SJSA1 (cell line): ENCODE results near the gene PCBD1. TPM values are rescaled to one million over a fixed set of nuclear protein-coding genes. Genes with fewer than 3 reads are reported as not detected.

Experiments
- DNase-seq, 2 experiments: peaks; one replicate each; pipeline ENCODE4 v3.0.0-alpha.2; 2015 to 2020; ENCODE audit warnings: low spot score in 2 of 2, low read depth in 1 of 2
- H3K27ac ChIP-seq: fragments of 250-450 bp; sonication (Bioruptor Pico); 2 replicates; pipeline ENCODE4 v1.5.1; 2020; ENCODE audit warnings: mild to moderate bottlenecking, moderate library complexity
- H3K27me3 ChIP-seq: fragments of 250-450 bp; sonication (Bioruptor Pico); replicated peaks from 2 replicates; pipeline ENCODE4 v1.5.1; 2020; ENCODE audit warnings: mild to moderate bottlenecking, moderate library complexity
- H3K36me3 ChIP-seq: fragments of 250-450 bp; sonication (Bioruptor Pico); 2 replicates; pipeline ENCODE4 v1.5.1; 2020; ENCODE audit warnings: mild to moderate bottlenecking
- H3K4me1 ChIP-seq: fragments of 250-450 bp; sonication (Bioruptor Pico); replicated peaks from 2 replicates; pipeline ENCODE4 v1.6.1; 2021; ENCODE audit warnings: mild to moderate bottlenecking
- H3K4me3 ChIP-seq: fragments of 250-450 bp; sonication (Bioruptor Pico); 2 replicates; pipeline ENCODE4 v1.5.1; 2020; ENCODE audit warnings: mild to moderate bottlenecking
- H3K9me3 ChIP-seq: fragments of 250-450 bp; sonication (Bioruptor Pico); replicated peaks from 2 replicates; pipeline ENCODE4 v1.5.1; 2020; ENCODE audit warnings: mild to moderate bottlenecking
- total RNA-seq: library from RNA; depleted of rRNA; stranded (reverse); fragments of >200 nt; shearing (Covaris generic); gene quantifications from 2 replicates; pipeline ENCODE4 v1.2.3, GENCODE V29; 2014; rRNA removed

The PCBD1 gene
- total RNA-seq, 1 experiment from 2014 or later: 32.8 TPM

DNA sequence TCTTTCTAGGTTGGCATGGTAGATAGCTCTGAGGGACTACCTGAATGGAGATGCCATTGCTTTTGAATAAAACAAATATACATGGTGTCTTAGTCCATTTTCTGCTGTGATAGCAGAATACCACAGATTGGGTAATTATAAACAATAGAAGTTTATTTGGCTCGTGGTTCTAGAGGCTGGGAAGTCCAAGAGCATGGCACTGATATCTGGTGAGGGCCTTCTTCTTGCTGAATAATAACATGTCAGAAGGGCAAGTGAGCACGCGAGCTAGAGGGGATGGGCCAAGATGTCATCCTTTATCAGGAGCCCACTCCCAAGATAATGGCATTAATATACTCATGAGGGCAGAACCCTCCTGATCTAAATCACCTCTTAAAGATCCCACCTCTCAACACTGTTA is 50.7 kb downstream of the PCBD1 start:
- DNase-seq: no peak
- Histone ChIP-seq H3K9me3 (0 out of 2 replicates have a peak, but pooled peaks cover 3% of the 10 kb centered on the region), H3K27ac (no peak overlapping the region), H3K27me3 (no peaks in the 10 kb centered on the region), H3K4me3 (no peak overlapping the region), H3K4me1 (peaks cover 31% of the 10 kb centered on the region), H3K36me3 (peaks cover 43% of the 10 kb centered on the region)

DNA sequence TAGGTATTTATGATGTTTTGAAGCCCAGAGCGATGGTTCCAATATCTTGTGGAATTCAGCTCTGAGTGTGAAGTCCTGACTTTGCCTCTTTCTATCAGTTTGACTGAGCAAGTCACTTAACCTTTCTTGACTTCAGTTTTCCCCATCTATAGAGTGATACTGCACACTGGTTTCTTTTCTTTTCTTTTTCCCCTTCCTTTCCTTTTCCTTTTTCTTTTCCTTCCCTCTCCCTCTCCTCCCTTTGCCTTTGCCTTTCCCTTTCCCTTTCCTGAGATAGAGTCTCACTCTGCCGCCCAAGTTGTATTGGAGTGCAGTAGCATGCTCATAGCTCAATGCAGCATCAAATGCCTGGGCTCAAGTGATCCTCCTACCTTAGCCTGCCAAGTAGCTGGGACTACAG is 52.0 kb downstream of the PCBD1 start:
- no peak overlapping the region for H3K27ac ChIP-seq
- 0 out of 2 replicates have a peak, but pooled peaks cover 3% of the 10 kb centered on the region for H3K9me3 ChIP-seq
- H3K4me3 ChIP-seq: no peak overlapping the region
- H3K36me3 ChIP-seq: peaks cover 43% of the 10 kb centered on the region
- H3K4me1 ChIP-seq: peaks cover 40% of the 10 kb centered on the region
- no peak for DNase-seq
- H3K27me3 ChIP-seq: no peaks in the 10 kb centered on the region

DNA sequence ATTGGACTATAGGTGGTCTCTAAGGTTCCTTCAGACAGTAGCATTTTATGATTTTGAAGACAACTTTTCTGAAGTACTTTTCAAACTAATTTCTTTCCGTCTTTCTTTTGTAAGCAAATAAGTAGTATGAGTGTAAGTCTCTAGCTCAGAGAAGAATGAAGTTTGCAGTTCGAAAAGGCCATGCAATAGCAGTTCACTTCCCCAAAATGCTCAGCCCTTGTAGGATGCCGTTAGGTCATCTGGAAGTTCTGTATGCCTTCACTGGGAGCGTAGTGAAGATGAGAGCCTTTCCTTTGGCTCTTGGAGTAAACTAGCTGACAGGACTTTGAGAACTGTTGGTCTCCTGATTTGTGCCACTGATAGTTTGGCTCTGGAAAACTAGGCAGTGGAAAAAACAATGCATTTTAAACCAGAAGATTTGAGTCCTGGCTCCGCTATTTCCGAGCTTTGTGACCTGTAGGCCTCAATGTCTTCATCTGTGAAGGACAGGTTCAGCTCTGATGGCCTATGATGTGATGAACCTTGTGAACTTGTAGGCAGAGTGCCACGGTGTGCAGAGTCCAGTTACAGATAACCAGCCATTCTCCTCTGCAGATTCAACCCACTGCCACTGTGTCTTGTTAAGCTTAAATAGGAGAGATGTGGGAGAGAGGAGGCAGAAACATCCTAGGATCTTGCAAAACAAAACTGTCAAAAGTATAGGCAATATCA is 53.8 kb downstream of the PCBD1 start:
- Histone ChIP-seq H3K27ac (peak overlapping the region; percentile 88; the same call in 1 of the 2 replicates), H3K4me3 (no peak overlapping the region), H3K27me3 (no peaks in the 10 kb centered on the region), H3K4me1 (peaks cover 40% of the 10 kb centered on the region), H3K36me3 (peaks cover 49% of the 10 kb centered on the region), H3K9me3 (0 out of 2 replicates have a peak, but pooled peaks cover 3% of the 10 kb centered on the region)
- no peak for DNase-seq

- Histone ChIP-seq H3K27ac (peak overlapping the region; percentile 88), H3K4me1 (peaks cover 40% of the 10 kb centered on the region), H3K36me3 (peaks cover 51% of the 10 kb centered on the region), H3K27me3 (no peaks in the 10 kb centered on the region), H3K9me3 (0 out of 2 replicates have a peak, but pooled peaks cover 3% of the 10 kb centered on the region), H3K4me3 (no peak overlapping the region)
- no peak for DNase-seq
Measured at GRCh38 chr10:70834021-70834420, 54.3 kb downstream of the PCBD1 start.

DNA sequence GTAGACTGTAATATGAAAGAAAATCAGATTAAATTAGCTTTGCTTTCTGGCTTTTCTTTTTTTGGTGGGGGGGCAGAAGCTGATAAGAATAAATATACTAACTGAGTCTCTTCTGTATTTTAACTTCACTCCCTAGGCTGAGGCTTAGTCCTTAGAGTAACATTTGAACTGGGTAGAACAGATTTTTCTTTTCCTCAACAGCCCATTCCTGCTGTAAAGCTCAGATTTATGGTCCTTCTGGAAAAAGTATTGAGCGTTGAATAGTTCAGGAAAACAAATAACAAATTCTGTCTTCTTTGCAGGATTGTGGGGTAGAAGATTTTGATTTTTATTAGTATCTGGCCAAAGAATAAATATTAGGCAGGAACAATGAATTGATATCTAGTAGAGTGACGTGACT is 54.8 kb downstream of the PCBD1 start:
- Histone ChIP-seq H3K27ac (peak overlapping the region; percentile 88), H3K4me3 (no peak overlapping the region), H3K36me3 (peaks cover 52% of the 10 kb centered on the region), H3K9me3 (0 out of 2 replicates have a peak, but pooled peaks cover 3% of the 10 kb centered on the region), H3K4me1 (peaks cover 40% of the 10 kb centered on the region), H3K27me3 (no peaks in the 10 kb centered on the region)
- no peak for DNase-seq

Other genes with a start within 250 kb of the PCBD1 start
- 0.66 and 1.2 TPM in 2 replicates for gene ADAMTS14, start 216.1 kb downstream of the PCBD1 start, total RNA-seq
- gene TBATA, start 103.2 kb downstream of the PCBD1 start, total RNA-seq: not detected in 2 replicates
- 58.3 and 77.2 TPM in 2 replicates for gene SGPL1, start 72.6 kb downstream of the PCBD1 start, total RNA-seq